MCF 10A (cell line): ENCODE measurements around the gene FAR1. TPM values are rescaled to one million over a fixed set of nuclear protein-coding genes. Genes with fewer than 3 reads are reported as not detected.

Experiments
- BruUV-seq: library from RNA; stranded (reverse); fragments of 400-500 nt; replicated peaks from 2 replicates; lab custom pipeline; 2021; lab: Mats Ljungman, UMichigan
- CTCF ChIA-PET: fragments of 300-600 bp; sonication (Branson Sonifier 250); formaldehyde crosslinking; extraction: SDS; loops from one replicate; lab custom pipeline; 2021; ENCODE audit warnings: antibody characterized with exemption, inconsistent platforms; lab: Yijun Ruan, JAX
- POLR2A ChIA-PET: fragments of 300-600, 350-650 bp; sonication (Branson Sonifier 250); formaldehyde crosslinking; extraction: SDS; loops from one replicate; lab custom pipeline; 2020; ENCODE audit warnings: antibody characterized with exemption, inconsistent platforms; lab: Yijun Ruan, JAX
- DNase-seq: peaks from one replicate; pipeline ENCODE4 v3.0.0-alpha.2; 2018; ENCODE audit not compliant: unreplicated experiment
- H3K27ac Mint-ChIP-seq: one replicate; pipeline ENCODE4 v1.8.0; 2022; ENCODE audit warnings: mild to moderate bottlenecking, low read depth, mixed read lengths; ENCODE audit not compliant: unreplicated experiment
- H3K27me3 Mint-ChIP-seq: one replicate; pipeline ENCODE4 v1.8.0; 2022; ENCODE audit warnings: mixed read lengths; ENCODE audit not compliant: insufficient read depth, unreplicated experiment
- H3K36me3 Mint-ChIP-seq: one replicate; pipeline ENCODE4 v1.8.0; 2022; ENCODE audit warnings: mild to moderate bottlenecking, moderate library complexity, mixed read lengths; ENCODE audit not compliant: insufficient read depth, unreplicated experiment
- H3K4me1 Mint-ChIP-seq: one replicate; pipeline ENCODE4 v1.8.0; 2022; ENCODE audit warnings: mixed read lengths; ENCODE audit not compliant: insufficient read depth, unreplicated experiment
- H3K4me3 Mint-ChIP-seq: one replicate; pipeline ENCODE4 v1.8.0; 2022; ENCODE audit warnings: mild to moderate bottlenecking, moderate library complexity, mixed read lengths; ENCODE audit not compliant: unreplicated experiment
- H3K9me3 Mint-ChIP-seq: one replicate; pipeline ENCODE4 v1.8.0; 2022; ENCODE audit warnings: mixed read lengths; ENCODE audit not compliant: unreplicated experiment
- CTCF ChIP-seq: fragments of 200-600 bp; IDR thresholded peaks from one replicate; pipeline ENCODE4 v1.8.0; 2022; ENCODE audit warnings: antibody characterized with exemption, mild to moderate bottlenecking; ENCODE audit not compliant: unreplicated experiment
- intact Hi-C: fragments of 100-400 bp; cut with micrococcal nuclease; formaldehyde crosslinking; loops from 2 replicates; pipeline ENCODE4 v1.14.1; 2022
- total RNA-seq: library from RNA; stranded (reverse); gene quantifications from 2 replicates; pipeline ENCODE4 v1.2.3, GENCODE V29; 2022

The FAR1 gene
- total RNA-seq, 1 experiment from 2014 or later: 112 TPM

GRCh38 chr11:13629779-13630178 is 38.7 kb upstream of the FAR1 start:
- no peak overlapping the region for H3K4me3 Mint-ChIP-seq
- H3K9me3 Mint-ChIP-seq: peaks cover 7% of the 10 kb centered on the region
- no peak overlapping the region for H3K27ac Mint-ChIP-seq
- ChIA-PET POLR2A (no interaction called here), CTCF (no interaction called here)
- H3K4me1 Mint-ChIP-seq: no peaks in the 10 kb centered on the region
- no peak for DNase-seq
- no TSS peak for BruUV-seq
- no peaks in the 10 kb centered on the region for H3K36me3 Mint-ChIP-seq
- peaks cover 34% of the 10 kb centered on the region for H3K27me3 Mint-ChIP-seq
- intact Hi-C loops: no loop called here
- TF ChIP-seq CTCF: no peak

- BruUV-seq: no TSS peak
- H3K4me3 Mint-ChIP-seq: no peak overlapping the region
- peaks cover 55% of the 10 kb centered on the region for H3K27me3 Mint-ChIP-seq
- intact Hi-C loops: no loop called here
- no peaks in the 10 kb centered on the region for H3K36me3 Mint-ChIP-seq
- ChIA-PET CTCF (no interaction called here), POLR2A (interaction anchor here (1.4 kb wide), 1 partner anchor 12 kb away, joined by 4 read pairs; no protein-coding TSS in a partner anchor)
- H3K9me3 Mint-ChIP-seq: no peaks in the 10 kb centered on the region
- TF ChIP-seq CTCF: no peak
- no peaks in the 10 kb centered on the region for H3K4me1 Mint-ChIP-seq
- H3K27ac Mint-ChIP-seq: no peak overlapping the region
- DNase-seq: no peak
Observed at GRCh38 chr11:13635290-13635689, 33.2 kb upstream of the FAR1 start.

- Mint-ChIP-seq H3K4me3 (no peak overlapping the region), H3K27ac (no peak overlapping the region), H3K36me3 (no peaks in the 10 kb centered on the region), H3K27me3 (peaks cover 55% of the 10 kb centered on the region), H3K9me3 (no peaks in the 10 kb centered on the region), H3K4me1 (no peaks in the 10 kb centered on the region)
- intact Hi-C loops: no loop called here
- CTCF ChIA-PET: no interaction called here
- no TSS peak for BruUV-seq
- DNase-seq: no peak
- POLR2A ChIA-PET: interaction anchor here (1.4 kb wide), 1 partner anchor 12 kb away, joined by 4 read pairs; no protein-coding TSS in a partner anchor
- TF ChIP-seq CTCF: no peak
Observed at GRCh38 chr11:13635804-13636203, 32.7 kb upstream of the FAR1 start.

- Mint-ChIP-seq H3K27me3 (peaks cover 45% of the 10 kb centered on the region), H3K4me3 (no peak overlapping the region), H3K9me3 (no peaks in the 10 kb centered on the region), H3K27ac (no peak overlapping the region), H3K4me1 (no peaks in the 10 kb centered on the region), H3K36me3 (no peaks in the 10 kb centered on the region)
- intact Hi-C loops: no loop called here
- no peak for TF ChIP-seq CTCF
- CTCF ChIA-PET: interaction anchor here (1.3 kb wide), 1 partner anchor 40 kb away, joined by 3 read pairs; no protein-coding TSS in a partner anchor
- POLR2A ChIA-PET: no interaction called here
- no peak for DNase-seq
- no TSS peak for BruUV-seq
Observed at GRCh38 chr11:13637125-13638069, 31.1 kb upstream of the FAR1 start.
